ENCODE data around the gene PRKAG1.

PRKAG1 gene

GRCh38 chr12:49031573-49032161 lies 13.1 kb upstream of the PRKAG1 start:
- DNase-seq (ENCODE audit: low spot score) = no peak

- no peak for DNase-seq (ENCODE audit: low spot score)
Observed at GRCh38 chr12:49030714-49031572, 12.4 kb upstream of the PRKAG1 start.

- DNase-seq (ENCODE audit: low spot score) = no peak
Observed at GRCh38 chr12:49030119-49030518, 11.5 kb upstream of the PRKAG1 start.

GRCh38 chr12:49028666-49029275 lies 10.2 kb upstream of the PRKAG1 start:
- no peak for DNase-seq (ENCODE audit: low spot score)

GRCh38 chr12:49027846-49028555 lies 9.4 kb upstream of the PRKAG1 start:
- DNase-seq (ENCODE audit: low spot score) = no peak

- no peak for DNase-seq (ENCODE audit: low spot score)
Observed at GRCh38 chr12:49026678-49027480, 8.3 kb upstream of the PRKAG1 start.

- no peak for DNase-seq (ENCODE audit: low spot score)
Observed at GRCh38 chr12:49026101-49026500, 7.5 kb upstream of the PRKAG1 start.

- no peak for DNase-seq (ENCODE audit: low spot score)
Observed at GRCh38 chr12:49025463-49025862, 6.9 kb upstream of the PRKAG1 start.

GRCh38 chr12:49024543-49024942 lies 6.0 kb upstream of the PRKAG1 start:
- no peak for DNase-seq (ENCODE audit: low spot score)

GRCh38 chr12:49023812-49024211 lies 5.2 kb upstream of the PRKAG1 start:
- no peak for DNase-seq (ENCODE audit: low spot score)

- no peak for DNase-seq (ENCODE audit: low spot score)
Observed at GRCh38 chr12:49022558-49023178, 4.1 kb upstream of the PRKAG1 start.

GRCh38 chr12:49021292-49021915 lies 2.8 kb upstream of the PRKAG1 start:
- no peak for DNase-seq (ENCODE audit: low spot score)

- DNase-seq (ENCODE audit: low spot score) = no peak
Observed at GRCh38 chr12:49020441-49020840, 1.9 kb upstream of the PRKAG1 start.

GRCh38 chr12:49019443-49020324 lies 1.1 kb upstream of the PRKAG1 start:
- DNase-seq (ENCODE audit: low spot score) = peak; percentile 82

GRCh38 chr12:49019120-49019430 lies 499 bp upstream of the PRKAG1 start:
- no peak for DNase-seq (ENCODE audit: low spot score)

- DNase-seq (ENCODE audit: low spot score) = no peak
Observed at GRCh38 chr12:49017891-49018260, 700 bp downstream of the PRKAG1 start.

- no peak for DNase-seq (ENCODE audit: low spot score)
Observed at GRCh38 chr12:49015196-49015595, 3.4 kb downstream of the PRKAG1 start.

GRCh38 chr12:49014547-49014946 lies 4.0 kb downstream of the PRKAG1 start:
- no peak for DNase-seq (ENCODE audit: low spot score)

- no peak for DNase-seq (ENCODE audit: low spot score)
Observed at GRCh38 chr12:49013428-49013827, 5.1 kb downstream of the PRKAG1 start.

GRCh38 chr12:49012739-49013138 lies 5.8 kb downstream of the PRKAG1 start:
- no peak for DNase-seq (ENCODE audit: low spot score)

All from iPS-NIHi11 (cell line).